GM12891 (cell line): ENCODE data around the gene CDH4.

Experiments
- PAX5 ChIP-seq: IDR thresholded peaks from 2 replicates; pipeline ENCODE4 v1.6.1; 2011; ENCODE audit warnings: low read length, moderate library complexity, mild to moderate bottlenecking; ENCODE audit not compliant: insufficient read depth, severe bottlenecking
- POLR2A ChIP-seq: IDR thresholded peaks from 2 replicates; pipeline ENCODE4 v1.6.1; 2011; ENCODE audit warnings: low read depth, low read length, control low read depth
- POLR2AphosphoS5 ChIP-seq: IDR thresholded peaks from 2 replicates; pipeline ENCODE4 v1.6.1; 2011; ENCODE audit warnings: low read depth, low read length, control low read depth
- POU2F2 ChIP-seq: IDR thresholded peaks from 2 replicates; pipeline ENCODE4 v1.6.1; 2011; ENCODE audit warnings: low read depth, mild to moderate bottlenecking, control low read depth, low read length, moderate library complexity
- SPI1 ChIP-seq: IDR thresholded peaks from 2 replicates; pipeline ENCODE4 v1.6.1; 2011; ENCODE audit warnings: low read depth, low read length, control low read depth
- TAF1 ChIP-seq: IDR thresholded peaks from 2 replicates; pipeline ENCODE4 v1.6.1; 2011; ENCODE audit warnings: low read depth, low read length, control low read depth

DNA sequence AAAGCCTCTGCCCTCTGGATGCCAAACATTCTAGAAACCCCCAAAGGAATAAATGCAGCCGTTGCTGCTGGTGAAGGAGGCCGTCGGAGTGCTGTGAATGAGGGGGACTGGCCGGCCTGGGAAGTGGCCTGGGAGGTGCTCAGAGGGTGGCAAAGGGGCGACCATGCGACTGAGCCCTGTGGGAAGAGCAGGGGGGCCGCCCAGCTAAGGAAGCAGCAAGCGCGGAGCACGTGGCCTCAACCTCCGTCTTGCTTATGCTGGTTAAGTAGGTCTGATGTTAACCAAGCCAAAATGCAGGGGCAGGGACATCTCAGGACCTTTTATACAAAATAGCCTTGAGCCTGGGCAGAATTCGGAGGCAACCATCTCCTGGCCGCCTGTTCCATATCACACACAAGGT is 432.1 kb downstream of the CDH4 start:
- TF ChIP-seq POLR2A: no peak
- TF ChIP-seq POU2F2: no peak
- TF ChIP-seq TAF1: no peak
- TF ChIP-seq POLR2AphosphoS5: no peak
- no peak for TF ChIP-seq PAX5
- no peak for TF ChIP-seq SPI1
